PC-9 (cell line): ENCODE results near the gene STX2.

Experiments used
- EZH2 ChIP-seq: fragments of 200-600 bp; sonication (generic); IDR thresholded peaks from 2 replicates; pipeline ENCODE4 v1.8.0; 2017; ENCODE audit warnings: antibody characterized with exemption, low read depth
- TF ChIP-seq, protein P1 (sequence below): fragments of 200-600 bp; sonication (generic); conservative IDR thresholded peaks from 2 replicates; pipeline ENCODE4 v1.6.1; 2017; ENCODE audit warnings: mixed run types, antibody characterized with exemption, mild to moderate bottlenecking, moderate library complexity

DNA sequence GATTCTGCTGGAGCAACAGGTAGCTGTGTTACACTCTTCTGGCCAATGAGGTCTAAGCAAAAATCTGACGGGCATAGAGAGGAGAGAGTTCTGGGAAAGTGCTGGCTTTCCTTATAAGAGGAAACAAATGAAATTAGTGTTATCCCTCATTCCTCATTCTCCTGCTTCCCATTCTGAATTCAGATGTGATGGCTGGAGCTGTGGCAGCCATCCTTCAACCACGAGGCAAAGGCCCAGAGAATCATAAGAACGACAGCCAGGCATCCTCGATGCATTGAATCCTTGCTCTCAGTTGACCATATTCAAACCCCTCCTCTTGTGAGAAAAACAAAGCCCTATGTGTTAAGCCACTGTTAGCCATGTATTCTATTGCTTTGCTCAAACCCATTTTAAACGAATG is 95.4 kb downstream of the STX2 start:
- TF ChIP-seq, protein P1, sequence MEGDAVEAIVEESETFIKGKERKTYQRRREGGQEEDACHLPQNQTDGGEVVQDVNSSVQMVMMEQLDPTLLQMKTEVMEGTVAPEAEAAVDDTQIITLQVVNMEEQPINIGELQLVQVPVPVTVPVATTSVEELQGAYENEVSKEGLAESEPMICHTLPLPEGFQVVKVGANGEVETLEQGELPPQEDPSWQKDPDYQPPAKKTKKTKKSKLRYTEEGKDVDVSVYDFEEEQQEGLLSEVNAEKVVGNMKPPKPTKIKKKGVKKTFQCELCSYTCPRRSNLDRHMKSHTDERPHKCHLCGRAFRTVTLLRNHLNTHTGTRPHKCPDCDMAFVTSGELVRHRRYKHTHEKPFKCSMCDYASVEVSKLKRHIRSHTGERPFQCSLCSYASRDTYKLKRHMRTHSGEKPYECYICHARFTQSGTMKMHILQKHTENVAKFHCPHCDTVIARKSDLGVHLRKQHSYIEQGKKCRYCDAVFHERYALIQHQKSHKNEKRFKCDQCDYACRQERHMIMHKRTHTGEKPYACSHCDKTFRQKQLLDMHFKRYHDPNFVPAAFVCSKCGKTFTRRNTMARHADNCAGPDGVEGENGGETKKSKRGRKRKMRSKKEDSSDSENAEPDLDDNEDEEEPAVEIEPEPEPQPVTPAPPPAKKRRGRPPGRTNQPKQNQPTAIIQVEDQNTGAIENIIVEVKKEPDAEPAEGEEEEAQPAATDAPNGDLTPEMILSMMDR: no peak
- TF ChIP-seq EZH2: no peak
